DMS 273 (cell line): ENCODE results near the gene HMG20A.
"Not testable (repeated sequence)": the region's sequence is repeated elsewhere in the genome, so short reads cannot be mapped to it uniquely, and the experiment has no call there.

Experiments
- DNase-seq: peaks from one replicate; lab custom pipeline; 2025; ENCODE audit not compliant: unreplicated experiment; lab: John Stamatoyannopoulos, UW

The HMG20A gene

DNA sequence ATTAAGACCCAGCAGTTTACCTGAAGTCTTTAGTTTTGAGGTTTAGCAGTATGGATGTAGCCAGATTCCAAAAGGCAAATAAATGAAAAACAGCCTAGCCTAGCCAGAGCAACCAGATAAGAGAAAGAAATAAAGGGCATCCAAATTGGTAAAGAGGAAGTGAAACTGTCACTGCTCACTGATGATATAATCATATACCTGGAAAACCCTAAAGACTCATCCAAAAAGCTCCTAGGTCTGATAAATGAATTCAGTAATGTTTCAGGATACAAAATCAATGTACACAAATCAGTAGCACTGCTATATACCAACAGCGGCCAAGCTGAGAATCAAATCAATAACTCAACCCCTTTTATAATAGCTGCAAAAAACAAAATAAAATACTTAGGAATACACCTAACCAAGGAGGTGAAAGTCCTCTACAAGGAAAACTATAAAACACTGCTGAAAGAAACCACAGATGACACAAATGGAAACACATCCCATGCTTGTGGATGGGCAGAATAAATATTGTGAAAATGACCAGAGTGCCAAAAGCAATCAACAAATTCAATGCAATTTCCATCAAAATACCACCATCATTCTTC is 14.4 kb upstream of the HMG20A start:
- DNase-seq: not testable (repeated sequence)

DNA sequence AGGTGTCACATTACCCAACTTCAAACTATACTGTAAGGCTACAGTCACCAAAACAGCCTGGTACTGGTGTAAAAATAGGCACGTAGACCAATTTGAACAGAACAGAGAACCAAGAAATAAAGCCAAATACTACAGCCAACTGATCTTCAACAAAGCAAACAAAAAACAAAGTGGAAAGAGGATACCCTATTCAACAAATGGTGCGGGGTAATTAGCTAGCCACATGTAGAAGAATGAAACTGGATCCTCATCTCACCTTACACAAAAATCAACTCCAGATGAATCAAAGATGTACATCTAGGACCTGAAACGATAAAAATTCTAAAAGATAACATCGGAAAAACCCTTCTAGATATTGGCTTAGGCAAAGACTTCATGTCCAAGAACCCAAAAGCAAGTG is 13.8 kb upstream of the HMG20A start:
- no peak for DNase-seq

DNA sequence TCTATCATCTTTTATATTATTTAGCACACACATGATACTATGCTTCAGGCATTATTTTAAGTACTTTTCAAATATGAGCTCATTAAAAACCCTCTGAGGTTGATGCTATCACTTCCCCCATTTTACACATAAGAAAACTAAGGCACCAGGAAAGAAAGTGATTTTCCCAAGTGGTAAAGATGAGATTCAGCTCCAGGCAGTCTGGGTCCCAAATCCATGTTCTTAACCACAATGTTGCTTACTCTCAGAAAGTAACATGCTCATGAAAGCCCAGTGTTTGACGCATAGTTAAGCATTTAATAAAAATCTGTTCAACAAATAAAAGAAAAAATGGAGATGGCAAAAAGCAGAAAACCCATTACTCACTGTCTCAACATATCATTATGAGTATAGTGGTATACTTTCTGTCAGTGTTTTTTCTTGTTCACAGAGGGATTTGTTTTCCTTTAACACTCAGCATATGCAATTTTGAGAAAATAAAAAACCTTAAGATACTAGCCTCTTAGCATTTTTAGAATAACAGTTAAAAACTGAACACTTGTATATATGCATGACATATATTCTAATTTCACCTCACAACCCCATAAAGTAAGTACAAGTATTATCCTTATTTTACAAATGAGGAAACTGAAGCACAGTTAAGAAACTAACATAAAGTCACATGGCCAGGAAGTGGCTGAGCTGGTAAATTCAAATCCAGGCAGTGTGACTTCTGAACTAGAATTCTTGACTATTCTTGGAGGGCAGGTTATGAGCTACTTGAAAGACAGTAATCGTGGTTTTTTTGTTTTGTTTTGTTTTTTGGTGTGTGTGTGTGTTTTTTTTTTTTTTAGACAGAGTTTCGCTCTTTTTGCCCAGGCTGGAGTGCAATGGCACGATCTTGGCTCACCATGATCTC is 11.2 kb upstream of the HMG20A start:
- no peak for DNase-seq

DNA sequence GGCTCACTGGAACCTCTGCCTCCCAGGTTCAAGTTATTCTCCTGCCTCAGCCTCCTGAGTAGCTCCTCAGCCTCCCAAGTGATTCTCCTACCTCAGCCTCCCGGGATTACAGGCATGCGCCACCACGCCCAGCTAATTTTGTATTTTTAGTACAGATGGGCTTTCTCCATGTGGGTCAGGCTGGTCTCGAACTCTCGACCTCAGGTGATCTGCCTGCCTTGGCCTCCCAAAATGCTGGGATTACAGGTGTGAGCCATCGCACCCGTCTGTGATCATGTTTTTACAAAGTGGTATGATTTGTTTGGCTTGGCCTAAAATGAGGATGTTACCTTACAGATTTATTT is 10.6 kb upstream of the HMG20A start:
- DNase-seq: not testable (repeated sequence)

DNA sequence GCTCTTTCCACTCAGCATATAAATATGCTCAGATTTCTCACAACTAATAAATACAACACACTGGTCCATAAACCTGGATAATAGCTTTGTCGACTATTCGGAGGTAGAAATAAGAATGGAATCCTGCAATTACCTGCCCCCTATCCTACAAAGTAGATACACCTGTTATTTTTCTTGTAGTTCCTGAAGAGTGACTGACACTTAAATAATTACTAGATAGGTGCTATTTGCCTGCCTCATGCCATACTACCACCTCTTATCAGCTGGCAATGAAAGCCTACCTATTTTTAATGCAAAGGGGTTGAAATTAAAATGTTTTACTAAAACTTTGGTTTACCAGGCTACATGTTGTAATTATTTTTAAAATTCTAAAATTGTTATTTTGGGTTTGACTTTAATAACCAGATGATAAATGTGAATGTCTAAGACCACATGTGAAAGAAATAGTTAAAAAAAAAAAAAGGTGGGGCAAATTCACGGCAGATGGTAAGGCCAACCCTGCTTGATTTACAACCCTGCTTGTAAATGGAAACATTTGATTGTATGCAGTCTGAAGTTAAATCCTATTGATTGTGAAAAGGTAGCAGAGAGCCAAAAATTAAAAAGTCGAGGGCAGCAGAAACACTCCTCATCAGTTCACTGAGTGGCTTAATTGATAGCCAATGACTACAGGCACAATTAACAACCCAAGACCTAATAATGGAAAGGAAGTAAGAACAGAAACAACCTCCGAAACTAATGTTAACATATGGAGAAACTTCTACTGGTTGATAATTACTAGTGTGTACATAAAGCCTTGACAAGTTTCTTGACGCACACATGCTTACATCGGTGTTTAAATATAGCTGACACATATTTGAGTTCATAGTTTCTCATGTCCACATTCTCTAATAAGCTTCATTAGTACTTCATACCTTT is 9.7 kb upstream of the HMG20A start:
- DNase-seq: peak; percentile 55

DNA sequence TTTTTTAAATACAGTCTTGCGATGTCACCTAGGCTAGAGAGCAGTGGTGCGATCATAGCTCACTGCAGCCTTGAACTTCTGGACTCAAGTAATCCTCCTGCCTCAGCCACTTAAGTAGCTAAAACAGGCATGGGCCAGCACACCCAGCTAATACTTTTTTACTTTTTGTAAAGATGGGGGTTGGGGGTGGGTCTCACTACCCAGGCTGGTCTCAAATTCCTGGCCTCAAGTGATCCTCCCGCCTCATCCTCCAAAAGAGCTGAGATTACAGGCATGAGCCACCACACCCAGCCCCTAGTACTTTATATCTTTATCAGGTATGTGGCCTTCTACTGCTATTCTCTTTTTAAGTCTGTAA is 9.1 kb upstream of the HMG20A start:
- no peak for DNase-seq

DNA sequence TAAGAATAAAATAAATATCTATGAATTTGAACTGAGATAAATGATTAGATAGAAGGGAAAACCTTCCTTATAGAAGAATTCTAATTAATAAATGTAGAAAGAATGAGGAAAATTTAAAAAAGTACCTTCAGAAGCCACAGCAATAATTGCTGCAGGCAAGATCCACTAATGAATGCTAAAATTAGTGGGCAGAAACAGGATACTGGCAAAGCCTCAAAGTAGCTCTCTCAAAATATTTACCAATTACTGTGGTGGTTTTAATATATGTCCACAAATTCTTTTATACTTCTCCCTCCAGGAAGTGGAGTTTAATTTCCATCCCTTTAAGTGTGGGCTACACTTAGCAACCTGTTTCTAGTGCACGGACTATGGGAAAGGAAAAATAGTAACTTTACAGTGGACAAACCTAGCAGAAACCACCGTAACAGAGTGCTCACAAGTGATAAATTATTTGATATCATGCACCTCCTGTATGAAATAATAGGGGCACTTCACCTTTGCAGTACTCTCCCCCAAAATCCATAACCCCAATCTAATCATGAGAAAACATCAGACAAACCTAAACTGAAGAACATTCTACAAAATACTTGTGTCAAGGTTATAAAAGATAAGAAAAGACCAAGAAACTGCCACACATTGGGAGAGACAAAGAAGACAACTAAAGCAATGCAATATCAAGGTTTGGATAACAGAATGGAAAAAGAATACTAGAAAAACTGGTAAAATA is 7.6 kb upstream of the HMG20A start:
- DNase-seq: no peak

DNA sequence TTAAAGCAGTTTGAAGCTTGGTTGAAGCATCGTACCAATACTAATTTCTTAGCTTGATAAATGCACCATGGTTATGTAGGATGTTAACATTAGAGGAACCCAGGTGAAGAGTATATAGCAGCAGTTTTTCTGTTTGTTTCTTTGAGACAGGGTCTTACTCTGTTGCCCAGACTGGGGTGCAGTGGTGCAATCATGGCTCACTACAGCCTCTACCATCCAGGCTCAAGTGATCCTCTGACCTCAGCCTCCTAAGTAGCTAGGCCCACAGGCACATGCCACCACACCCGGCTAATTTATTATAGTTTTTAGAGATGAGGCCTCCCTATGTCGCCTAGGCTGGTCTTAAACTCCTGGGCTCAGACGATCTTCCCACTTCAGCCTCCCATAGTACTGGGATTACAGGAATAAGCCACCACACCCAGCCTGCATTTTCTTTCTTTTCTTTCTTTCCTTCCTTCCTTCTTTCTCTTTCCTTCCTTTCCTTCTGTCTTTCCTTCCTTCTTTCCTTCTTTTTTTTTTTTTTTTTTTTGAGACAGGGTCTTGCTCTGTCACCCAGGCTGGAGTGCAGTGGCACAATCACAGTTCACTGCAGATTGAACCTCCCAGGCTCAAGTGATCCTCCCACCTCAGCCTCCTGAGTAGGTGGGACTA is 6.9 kb upstream of the HMG20A start:
- no peak for DNase-seq

DNA sequence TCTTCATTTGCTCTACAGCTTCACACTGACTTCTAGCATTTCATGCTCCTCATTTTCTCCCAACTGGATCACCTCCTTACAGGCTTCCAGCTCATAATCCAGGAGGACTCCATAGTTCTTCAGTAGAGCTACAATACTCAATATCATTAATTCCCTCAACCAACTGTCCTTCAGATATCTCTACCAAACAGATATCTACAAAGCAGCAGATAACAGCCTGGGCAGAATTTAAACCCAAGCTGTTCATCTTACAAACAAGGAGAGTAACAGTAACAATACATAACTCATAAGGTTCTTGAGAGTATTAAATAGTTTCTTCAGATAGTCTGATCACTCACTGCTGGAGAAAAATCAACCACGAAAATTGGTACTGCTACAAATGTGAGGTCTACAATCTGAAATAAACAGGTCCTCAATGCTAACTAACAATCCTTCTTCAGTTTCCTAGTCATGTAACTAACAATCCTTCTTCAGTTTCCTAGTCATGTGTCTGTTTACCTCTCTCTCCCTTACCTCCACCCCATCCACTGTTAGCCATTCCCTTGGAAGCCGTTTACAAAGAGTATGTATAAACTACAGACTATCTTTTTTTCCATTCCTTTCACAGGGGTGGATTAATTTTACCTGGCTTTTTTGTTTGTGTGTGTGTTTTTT is 5.8 kb upstream of the HMG20A start:
- DNase-seq: no peak

DNA sequence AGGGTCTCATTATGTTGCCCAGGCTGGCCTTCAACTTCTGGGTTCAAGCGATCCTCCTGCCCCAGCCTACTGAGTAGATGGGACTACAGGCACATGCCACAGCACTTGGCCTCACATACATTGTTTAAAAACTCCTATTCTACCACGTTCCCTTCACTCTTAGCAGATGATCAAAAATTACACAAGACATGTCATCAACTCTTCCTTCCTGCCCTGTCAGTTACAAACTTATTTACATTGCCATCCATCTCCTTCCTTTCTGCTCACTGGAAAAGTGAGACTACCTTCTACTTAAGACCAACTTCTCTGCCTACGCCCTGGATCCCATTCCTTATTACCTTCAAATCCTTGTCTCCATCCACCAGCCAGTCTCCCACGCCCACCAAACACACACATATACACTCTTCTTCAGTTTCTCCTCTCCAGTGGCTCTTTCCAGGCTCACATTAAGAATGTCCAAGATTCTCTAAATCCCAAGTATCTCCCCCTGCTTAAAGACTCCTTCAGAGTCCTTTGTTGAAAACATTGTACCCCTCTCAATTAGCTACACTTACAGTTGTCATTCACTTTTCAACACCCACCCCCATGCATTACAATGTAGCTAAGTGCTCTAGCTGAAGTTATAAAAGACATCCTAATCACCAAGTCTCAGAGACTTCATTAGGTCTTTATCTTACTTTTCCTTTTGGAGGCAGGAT is 5.1 kb upstream of the HMG20A start:
- no peak for DNase-seq

DNA sequence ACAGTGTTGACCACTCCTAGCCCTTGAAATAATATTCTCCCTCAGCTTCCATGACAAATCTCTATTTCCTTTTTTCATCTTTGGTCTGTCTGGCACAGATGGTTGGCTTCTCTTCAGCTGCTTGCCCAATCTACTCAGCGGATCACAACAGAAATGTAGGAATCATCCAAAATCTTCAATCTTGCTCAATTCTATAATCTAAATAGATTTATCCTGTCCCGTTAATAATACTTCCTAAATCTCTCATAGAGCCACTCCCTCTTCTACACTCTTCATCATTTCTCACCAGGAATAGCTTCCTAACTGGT is 4.6 kb upstream of the HMG20A start:
- DNase-seq: no peak

DNA sequence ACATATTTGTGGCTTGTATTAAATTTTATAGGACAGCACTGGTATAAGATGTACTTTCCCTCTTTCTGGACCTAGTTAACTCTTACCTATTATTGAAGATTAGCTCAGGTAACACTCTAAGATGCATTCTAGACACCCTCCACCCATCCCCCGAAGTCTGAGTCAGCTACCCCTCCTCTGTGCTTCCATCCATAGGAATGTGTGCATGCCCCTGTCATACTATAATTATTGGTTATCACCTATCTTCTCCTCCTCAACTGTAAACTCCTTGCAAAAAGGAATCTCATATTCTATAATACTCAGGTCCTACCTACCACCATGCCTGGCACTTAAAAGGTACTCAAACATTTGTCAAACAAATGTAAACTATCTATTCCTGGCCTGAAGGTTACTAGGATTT is 3.7 kb upstream of the HMG20A start:
- DNase-seq: no peak

DNA sequence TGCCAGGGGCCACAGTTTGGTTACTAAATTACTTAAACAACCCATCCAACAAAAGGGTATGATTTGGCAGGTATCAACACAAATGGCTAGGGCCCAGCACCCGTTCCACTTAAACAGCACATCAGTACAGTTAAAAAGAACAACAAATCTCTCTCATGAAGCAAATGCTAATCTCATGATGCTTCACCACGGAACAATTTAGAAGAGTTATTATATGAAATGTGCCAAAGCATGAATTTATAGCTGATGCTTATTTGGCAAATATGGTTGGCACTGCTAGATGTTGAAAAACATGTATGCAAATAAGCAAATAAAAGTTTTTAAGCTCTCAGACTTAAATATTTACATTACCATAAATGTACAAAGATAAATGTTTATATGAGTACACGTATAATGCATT is 3.1 kb upstream of the HMG20A start:
- no peak for DNase-seq

DNA sequence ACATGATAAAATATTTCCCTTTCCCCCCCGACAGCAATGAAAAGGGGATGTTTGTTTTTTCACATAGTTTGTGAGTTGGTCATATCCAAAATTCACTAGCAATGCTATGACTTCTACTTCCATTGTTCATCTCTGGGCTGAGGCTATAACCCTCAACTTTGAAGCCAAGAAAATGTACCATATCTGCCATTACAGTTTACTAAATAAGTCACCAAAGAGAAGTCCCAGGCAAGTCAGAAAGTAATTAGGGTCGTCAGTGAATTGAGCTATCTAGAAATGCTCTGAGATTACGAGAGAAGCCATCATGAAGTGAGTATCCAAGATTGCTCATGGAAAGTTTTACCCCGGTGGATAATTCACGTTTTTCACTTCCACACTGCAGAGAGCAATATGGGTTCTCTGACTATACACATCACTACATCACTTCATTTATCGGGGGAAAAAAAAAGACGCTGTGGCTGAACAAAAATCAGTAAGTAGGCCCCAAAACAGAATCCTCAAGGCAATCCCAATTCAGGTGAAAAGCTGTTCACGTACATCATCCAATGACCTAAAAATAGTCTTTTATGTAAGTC is 2.2 kb upstream of the HMG20A start:
- DNase-seq: no peak

DNA sequence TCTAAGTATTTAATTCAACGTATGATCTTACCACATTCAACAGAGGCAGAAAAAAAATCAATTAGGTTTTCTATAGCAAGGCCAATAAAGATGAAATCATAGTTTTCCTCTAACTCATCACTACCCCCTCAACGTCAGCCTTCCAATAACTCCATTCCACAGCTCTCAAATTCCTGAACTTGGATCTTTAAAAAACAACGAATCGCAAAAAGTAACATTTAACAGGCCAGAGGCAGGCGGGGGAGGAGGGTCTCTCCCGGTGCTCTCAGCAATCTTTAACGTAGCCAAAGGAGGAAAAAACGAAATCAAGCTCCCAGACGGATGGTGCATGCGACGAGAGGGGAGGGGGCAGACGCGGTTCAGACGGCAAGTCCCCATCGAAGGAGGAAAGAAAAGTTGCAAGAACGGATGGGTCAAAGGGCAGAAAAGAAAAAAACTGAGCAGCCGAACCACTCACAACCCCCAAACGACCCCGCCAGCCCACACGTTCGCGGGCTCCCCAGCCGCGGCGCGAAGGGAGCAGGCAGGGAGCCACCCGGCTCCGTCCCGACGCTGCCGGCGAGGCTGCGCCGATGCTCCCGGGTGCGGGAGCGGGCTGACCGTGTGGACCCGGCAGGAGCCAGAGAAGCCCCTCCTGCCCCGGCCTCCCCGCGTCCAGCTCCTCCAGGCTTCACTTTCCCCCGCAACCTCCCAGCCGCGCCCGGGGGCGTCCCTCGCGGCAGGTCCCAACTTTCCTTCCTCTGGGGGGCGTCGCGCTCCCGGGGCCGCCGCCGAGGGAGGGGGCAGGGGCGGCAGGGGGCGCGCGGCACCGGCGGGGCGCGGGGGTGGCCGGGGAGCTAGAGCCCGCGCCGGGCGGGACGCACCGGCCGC is 1.5 kb upstream of the HMG20A start:
- DNase-seq: peak; percentile 69

DNA sequence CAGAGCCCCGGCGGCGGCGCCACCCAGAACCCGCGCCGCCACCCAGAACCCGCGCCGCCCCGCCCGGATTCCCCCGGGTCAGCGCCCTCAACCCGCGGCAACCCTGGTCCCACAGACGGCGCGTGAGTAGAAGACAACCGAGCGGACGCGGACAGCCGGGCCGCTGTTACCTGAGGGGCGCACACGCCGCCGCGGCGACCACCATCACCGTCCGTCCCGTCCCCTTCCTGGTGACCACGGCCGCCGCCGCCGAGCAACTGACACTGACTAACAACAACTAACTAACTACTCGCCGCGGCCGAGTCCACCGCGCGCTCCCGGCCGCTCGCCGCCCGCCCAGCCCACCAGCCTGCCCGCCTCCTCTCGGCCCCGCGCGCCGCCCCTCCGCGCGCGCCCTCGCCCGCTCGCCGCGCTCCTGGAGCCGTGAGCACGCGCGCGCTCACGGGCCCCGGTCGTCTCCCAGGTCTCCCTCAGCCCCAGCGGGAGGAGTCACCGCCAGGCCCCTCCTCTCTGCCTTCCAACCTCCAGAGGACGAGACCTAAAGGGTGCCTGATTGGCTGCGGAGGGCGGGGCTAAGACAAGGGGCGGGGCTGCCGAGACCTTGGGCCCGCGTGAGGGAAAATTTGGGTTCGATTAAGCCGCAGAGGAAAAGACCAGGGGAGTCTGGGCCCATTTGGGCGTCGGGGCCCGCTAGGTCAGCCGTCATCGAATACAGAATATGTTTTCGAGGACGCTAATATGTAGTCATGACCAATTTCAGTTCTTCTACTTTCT is 665 bp upstream of the HMG20A start, which contains the start of gene PEAK1:
TSS of gene PEAK1 (minus strand) at position 269 of the 774 bp plus-strand sequence. CDS start 238,178 bp downstream, outside the sequence.
- peak; percentile 99 for DNase-seq

DNA sequence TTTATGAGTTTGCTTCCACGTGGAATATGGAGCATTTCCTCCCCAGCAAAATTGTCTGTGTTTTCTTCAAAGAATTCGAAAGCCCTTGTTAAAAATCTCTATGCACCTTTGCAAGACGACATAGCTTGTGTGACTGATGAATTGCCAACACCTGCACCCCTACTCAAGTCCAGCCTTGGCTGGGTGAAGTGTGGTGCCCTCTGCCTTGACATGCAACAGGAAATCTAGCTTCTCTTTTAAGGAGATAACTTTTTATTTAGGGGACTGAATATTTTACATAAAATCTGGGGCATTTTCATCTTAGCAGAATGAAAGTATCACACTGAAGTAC is 647 bp downstream of the HMG20A start:
- peak; percentile 39 for DNase-seq

DNA sequence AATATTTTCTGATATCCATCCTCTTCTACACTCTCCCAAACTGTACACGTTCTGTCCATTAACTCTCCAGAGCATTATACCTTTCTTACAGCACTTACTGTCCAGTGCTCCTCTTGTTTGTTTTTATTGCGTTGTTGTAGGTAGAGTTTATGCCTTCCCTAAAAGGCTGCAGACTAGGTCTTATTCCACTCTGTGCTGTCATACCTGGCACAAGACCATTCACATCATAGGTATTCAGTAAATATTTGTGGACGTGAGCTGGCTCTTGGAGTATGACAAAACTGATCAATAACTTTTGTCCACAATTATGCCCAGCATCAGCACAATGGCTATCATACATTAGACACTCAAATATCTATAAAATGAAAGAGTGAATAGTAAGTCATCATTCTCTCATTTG is 4.4 kb downstream of the HMG20A start:
- DNase-seq: no peak
